DMS53 (cell line): ENCODE measurements around the gene NRP1.

Experiments used
- DNase-seq: peaks from one replicate; lab custom pipeline; 2025; lab: John Stamatoyannopoulos, UW

The NRP1 gene

DNA sequence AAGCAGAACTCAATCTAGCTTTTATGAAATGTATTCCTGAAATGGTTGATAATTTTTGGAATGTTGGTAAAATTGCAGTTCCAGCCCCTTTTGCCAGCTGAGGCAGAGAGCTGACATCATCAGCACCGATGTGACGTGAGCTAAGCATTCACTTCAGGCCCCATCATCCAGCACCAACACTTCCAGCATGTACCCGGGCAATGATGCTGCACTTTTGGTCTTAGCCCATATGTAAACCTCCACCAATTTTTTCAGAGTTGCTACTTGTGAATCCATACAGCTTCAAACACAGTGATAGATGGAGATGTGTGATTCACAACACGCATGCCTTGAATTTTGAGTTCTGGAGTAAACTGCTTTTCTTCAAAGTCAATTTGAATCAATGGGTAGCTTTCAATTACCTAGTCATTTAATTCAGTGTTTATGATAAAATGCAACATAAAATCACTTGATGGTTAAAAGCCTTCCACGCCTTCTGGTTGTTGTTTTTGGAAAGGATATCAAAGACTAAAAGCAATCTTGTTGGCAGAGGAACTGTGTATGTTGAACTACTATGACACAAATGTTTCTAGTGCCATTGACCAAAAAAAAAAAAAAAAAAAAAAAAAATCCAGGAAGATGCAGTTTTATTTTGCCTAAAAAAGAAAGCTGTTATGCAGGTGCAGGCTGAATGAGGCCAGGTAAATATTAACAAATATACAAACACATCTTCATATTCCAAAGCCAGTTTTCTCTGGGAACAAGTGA, 73.9 kb downstream of the NRP1 start:
- DNase-seq: peak; percentile 94

- peak; percentile 41 for DNase-seq
Observed at GRCh38 chr10:33258967-33259366, 75.5 kb downstream of the NRP1 start.

DNA sequence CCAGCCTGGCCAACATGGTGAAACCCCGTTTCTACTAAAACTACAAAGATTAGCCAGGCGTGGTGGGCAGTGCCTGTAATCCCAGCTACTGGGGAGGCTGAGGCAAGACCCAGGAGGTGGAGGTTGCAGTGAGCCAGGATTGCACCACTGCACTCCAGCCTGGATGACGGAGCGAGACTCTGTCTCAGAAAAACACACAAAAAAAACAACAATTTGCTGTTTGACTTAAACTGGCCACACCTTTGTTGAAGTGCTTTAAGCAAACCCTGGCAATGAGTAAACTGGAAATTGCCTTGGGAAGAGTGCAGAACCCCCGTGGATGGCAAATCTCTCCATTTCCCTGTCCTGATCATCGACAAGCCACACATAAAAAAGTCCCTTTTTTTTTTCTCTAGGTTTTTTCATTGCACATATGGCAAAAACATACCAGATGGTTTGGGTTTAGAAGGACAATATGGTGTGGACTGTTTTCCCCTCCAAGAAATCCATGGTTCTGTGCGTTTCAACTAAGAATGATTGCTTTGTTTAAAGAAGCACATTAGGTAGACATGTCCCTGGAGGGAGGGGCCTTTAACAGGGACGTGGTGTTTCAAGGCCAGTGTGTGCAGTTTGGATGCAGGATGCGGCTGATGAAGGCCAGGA, 76.9 kb downstream of the NRP1 start:
- peak; percentile 71 for DNase-seq

- no peak for DNase-seq
Observed at GRCh38 chr10:33256458-33256857, 78.0 kb downstream of the NRP1 start.

DNA sequence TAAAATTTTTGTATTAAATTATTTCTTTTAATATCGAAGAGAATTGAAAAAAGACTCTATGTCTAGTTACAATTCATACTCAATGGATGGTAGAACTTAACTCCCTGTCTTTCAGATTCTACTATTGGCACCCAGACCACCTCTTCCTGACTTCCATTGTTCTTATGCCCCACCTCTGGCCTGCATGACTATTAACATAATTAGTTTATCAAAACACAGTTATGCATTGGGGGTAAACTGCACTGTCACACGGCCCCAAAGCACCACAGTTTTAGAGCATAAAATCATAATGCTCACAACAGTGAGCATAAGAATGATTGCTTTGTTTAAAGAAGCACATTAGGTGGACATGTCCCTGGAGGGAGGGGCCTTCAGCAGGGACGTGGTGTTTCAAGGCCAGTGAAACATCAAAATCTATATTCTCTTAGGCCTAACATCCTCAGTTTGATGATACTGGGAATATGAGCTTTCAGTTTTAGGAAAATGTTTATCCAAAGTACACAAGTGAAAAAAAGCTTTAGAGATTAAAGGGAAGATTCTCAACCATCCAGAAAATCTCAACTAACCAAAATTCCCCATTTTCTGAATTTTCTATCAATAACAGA, 79.8 kb downstream of the NRP1 start:
- DNase-seq: no peak

GRCh38 chr10:33253411-33253810, 81.1 kb downstream of the NRP1 start:
- DNase-seq: peak; percentile 61

- peak; percentile 85 for DNase-seq
Observed at GRCh38 chr10:33252794-33253203, 81.7 kb downstream of the NRP1 start.

GRCh38 chr10:33252324-33252723, 82.1 kb downstream of the NRP1 start:
- DNase-seq: peak; percentile 85

DNA sequence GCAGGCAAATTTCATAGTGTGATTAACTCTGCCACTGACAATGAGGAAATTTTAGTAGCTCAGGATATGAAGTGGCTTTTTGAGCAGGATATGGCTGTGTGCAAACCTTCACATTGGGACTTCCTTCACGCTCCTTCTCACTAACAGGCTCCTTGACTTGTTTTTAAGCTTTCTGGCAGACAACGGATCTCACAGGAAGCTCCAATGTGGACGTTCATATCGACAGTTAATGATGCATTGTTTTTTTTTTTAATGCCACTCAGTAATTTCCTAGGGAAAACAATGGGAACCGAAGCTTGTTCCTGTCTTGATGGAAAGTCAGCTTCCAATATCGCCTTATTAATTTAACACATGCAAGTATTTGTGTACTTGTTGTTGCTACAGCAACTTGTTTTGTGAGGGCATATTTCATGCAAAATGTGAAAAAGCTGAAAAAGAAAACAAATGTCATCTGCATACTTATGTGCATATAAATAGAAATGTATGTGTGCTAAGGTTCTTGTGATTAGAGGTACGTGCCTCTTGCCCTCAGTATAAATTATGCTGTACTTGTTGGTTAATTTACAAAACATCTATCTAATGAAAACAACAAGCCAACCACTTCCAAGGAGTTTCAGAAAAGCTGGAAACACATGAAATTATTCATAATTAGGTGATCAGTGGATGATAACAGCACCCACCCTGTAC, 84.7 kb downstream of the NRP1 start:
- DNase-seq: no peak

- no peak for DNase-seq
Observed at GRCh38 chr10:33249137-33249536, 85.3 kb downstream of the NRP1 start.

GRCh38 chr10:33248638-33249037, 85.8 kb downstream of the NRP1 start:
- DNase-seq: peak; percentile 47

GRCh38 chr10:33247221-33247922, 87.1 kb downstream of the NRP1 start:
- DNase-seq: no peak

- no peak for DNase-seq
Observed at GRCh38 chr10:33245343-33245742, 89.1 kb downstream of the NRP1 start.

GRCh38 chr10:33244354-33244967, 90.0 kb downstream of the NRP1 start:
- DNase-seq: no peak

DNA sequence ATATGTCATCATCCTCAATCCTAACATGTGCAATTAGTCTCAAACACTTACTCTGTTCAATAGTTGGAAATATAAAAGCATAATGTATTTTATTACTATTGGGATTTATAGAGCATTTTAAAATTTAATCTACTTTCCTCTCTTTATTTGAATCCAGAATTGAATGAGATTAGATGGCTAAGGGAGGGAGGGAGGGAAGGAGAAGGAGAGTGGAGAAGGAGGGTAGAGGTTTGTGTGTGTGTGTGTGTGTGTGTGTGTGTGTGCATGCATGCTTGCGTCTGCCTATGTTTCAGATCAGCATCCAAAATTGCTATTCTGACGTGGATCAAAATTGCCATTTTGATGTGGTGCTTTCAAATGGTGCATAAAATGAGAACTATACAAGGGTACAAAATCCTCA, 90.8 kb downstream of the NRP1 start:
- DNase-seq: no peak

DNA sequence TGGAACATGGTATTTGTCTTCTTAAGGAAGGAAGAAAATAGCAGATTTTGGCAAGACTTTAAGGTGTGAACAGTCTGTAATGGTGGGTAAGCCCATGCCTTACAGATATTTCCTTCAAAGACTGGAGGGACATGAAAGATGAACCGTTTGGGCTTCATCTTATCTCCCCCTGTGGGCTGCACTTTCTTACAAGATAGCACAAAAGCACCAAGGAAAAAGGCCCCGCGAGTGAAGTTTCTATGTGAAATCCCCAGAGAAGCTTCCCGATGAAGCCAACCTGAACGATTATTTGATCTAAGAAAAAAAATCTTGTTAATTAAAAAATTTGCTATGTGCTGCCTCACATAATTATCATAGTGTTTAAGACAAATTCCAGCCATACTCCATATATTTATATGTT, 91.5 kb downstream of the NRP1 start:
- no peak for DNase-seq

GRCh38 chr10:33241351-33241750, 93.1 kb downstream of the NRP1 start:
- DNase-seq: peak; percentile 17

DNA sequence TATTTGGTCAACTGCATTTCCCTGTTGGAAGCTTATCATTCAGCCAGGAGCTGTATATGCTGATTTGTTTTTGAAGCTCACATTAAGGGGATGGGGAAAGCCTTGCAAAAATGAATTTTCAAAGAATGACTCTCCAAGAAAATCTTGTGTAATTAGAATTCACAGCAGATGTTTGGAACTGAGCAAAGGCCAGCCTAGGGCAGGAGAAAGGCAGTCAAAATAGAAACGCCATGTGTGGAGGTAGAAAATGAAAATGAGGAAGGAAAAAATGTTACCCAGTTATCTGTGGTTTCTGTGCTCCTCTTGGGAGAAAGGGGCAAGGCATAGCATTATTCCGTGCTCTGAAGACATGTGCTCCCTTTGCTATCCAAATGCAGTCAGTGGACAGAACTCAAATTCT, 93.5 kb downstream of the NRP1 start:
- no peak for DNase-seq

GRCh38 chr10:33240258-33240657, 94.2 kb downstream of the NRP1 start:
- DNase-seq: no peak

GRCh38 chr10:33239257-33239656, 95.2 kb downstream of the NRP1 start:
- no peak for DNase-seq

- DNase-seq: peak; percentile 23
Observed at GRCh38 chr10:33238643-33239042, 95.8 kb downstream of the NRP1 start.
